GM13977 (cell line): ENCODE results near the gene PALM2AKAP2.

Source experiments
- DNase-seq: peaks from one replicate; pipeline ENCODE4 v3.0.0; 2012; ENCODE audit warnings: low spot score
- in situ Hi-C: fragments of 300-500 bp; cut with MboI; formaldehyde crosslinking; loops from one replicate; pipeline ENCODE4 v1.12.0; 2022; ENCODE audit warnings: low sequenced_read_pairs, low pct_unique_long_range_greater_than_20kb, mixed read lengths, inconsistent platforms; ENCODE audit not compliant: unreplicated experiment
- TF ChIP-seq, protein P1 (sequence below): IDR thresholded peaks from 2 replicates; pipeline ENCODE4 v1.5.1; 2012; ENCODE audit warnings: mild to moderate bottlenecking, control low read depth; ENCODE audit not compliant: insufficient read depth; ENCODE audit errors: extremely low read depth, missing control alignments

PALM2AKAP2 gene

DNA sequence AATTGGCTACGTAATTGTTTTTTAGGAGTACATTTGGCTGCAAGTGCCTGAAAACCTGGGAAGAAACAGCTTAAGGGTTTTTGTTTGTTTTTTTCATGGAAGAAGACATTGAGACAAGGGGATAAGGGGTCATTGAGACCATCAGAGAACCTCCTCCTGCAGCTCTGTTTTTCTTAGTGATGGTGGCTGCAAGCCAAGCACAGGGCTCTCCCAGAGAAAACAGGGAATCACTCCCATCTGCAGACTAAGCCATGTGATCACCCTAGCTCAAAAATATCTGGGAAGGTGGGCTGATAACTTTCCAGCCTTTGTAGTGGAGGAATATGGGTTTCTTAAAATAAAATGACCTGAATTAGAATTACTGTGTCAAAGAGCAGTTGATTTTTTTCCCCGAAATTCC, 25.1 kb downstream of the PALM2AKAP2 start:
- TF ChIP-seq, protein P1, sequence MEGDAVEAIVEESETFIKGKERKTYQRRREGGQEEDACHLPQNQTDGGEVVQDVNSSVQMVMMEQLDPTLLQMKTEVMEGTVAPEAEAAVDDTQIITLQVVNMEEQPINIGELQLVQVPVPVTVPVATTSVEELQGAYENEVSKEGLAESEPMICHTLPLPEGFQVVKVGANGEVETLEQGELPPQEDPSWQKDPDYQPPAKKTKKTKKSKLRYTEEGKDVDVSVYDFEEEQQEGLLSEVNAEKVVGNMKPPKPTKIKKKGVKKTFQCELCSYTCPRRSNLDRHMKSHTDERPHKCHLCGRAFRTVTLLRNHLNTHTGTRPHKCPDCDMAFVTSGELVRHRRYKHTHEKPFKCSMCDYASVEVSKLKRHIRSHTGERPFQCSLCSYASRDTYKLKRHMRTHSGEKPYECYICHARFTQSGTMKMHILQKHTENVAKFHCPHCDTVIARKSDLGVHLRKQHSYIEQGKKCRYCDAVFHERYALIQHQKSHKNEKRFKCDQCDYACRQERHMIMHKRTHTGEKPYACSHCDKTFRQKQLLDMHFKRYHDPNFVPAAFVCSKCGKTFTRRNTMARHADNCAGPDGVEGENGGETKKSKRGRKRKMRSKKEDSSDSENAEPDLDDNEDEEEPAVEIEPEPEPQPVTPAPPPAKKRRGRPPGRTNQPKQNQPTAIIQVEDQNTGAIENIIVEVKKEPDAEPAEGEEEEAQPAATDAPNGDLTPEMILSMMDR = no peak
- in situ Hi-C loops = loop anchor here (25.0 kb wide), 1 partner anchor 218 kb away; no protein-coding TSS in a partner anchor

DNA sequence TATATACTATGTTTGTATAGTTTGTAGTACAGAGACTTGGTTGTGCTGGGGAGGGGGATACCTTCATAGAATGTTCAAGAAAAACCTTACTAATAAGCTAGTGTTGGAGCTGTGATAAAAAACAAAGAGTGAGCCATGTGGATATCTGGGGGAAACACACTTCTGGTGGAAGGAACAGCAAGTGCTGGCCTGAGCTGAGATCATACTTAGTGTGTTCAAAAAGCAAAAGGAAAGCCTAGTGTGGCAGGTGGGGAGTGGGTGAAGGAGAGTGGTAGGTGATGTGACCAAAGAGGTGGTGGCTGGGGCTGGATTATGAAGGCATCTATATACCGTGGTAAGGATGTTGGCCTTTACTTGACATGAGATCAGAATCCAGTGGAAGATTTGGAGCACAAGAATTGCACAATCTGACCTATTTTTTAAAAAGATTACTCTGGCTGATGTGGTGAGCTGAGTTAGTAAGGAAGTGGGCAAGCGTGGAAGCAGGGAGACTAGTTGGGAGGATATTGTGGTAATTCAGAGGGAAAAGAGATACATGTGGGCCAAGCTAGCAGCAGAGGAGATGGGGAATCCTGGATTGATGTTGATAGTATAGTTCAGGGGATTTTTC, 26.6 kb downstream of the PALM2AKAP2 start:
- in situ Hi-C loops = loop anchor here (25.0 kb wide), 1 partner anchor 219 kb away; no protein-coding TSS in a partner anchor
- TF ChIP-seq, protein P1 = no peak
- DNase-seq = no peak

More for the DNA sequence above, 25.1 kb downstream of the PALM2AKAP2 start:
- DNase-seq = no peak

DNA sequence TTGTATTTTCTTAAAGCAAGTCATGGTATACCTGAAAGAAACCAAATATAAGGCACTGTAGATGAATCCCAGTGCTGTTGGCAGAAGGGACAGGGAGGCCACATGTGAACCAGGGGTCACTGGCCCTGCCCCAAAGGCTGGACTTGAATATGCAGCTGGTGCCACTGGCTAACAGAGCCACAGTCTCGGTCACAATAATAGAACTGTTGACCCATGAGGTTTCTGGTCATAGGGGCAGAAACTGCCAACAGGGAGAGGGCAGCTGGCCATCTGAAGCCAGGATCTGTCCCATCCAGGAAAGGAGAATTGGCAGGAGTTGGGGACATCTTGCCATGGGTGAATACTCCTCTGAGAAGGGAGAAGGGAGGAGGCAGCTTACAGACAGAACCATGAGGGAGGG, 31.9 kb downstream of the PALM2AKAP2 start:
- DNase-seq = no peak
- in situ Hi-C loops = loop anchor here (25.0 kb wide), 1 partner anchor 225 kb away; no protein-coding TSS in a partner anchor
- TF ChIP-seq, protein P1 = no peak

DNA sequence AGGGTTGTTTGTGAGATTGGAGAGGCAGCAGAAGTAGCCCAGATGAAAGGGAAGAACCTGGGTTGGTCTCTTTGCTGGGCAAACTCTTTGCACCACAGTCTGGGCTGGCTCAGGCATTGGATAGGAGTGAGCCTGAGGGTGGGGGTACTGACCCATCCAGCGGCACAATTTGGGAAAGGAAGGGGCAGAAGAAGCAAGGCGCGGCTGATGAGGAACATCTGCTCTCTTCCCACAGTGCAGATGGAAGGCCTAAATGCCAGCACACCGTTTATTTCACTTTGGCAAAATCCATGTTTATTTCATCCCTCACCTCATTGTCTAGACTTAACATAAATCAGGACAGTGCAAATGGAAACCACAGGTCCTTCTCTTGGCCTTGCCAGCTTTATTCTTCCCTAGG, 32.3 kb downstream of the PALM2AKAP2 start:
- no peak for DNase-seq
- in situ Hi-C loops = loop anchor here (25.0 kb wide), 1 partner anchor 225 kb away; no protein-coding TSS in a partner anchor
- TF ChIP-seq, protein P1 = no peak

DNA sequence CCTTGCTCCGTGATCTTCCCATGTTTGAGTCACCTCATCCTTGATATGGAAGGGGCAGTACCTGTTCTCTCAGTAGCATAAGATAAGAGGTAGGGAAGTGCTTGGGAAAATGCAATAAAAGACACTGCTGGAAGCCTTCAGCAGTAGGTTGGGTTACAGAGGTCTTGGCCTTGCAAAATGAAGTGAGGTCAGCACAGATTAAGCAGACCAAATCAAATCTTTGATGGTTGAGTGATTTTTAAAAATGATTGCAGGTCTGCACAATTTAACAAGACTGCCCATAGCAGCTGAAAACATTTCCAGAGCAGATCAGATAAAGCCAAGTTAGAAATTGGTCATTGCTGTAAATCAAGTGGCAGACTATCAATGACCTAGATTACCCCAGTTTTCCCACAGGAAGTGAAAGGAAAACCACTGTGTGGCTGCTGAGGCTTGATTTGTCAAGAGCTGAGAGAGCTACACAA, 32.9 kb downstream of the PALM2AKAP2 start:
- in situ Hi-C loops = loop anchor here (25.0 kb wide), 1 partner anchor 226 kb away; no protein-coding TSS in a partner anchor
- no peak for DNase-seq
- TF ChIP-seq, protein P1 = no peak

DNA sequence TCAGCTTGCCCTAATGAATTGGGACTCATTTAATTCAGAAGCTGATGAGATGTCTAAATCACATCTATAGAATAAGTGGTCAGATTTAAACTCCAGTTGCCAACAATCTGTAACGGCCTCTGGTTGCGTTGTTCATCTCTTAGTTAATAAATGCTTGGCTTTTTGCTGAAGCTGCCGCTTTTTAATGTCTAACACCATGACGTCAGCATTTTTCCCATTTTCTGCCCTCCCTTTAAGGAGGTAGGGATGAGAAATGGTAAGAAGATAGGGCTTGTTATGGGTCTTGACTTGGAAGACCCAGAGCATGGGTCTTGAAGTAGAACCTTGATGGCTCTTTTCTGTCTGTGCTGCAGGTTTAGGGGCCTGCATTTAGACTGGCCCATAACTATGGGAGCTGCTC, 33.3 kb downstream of the PALM2AKAP2 start:
- TF ChIP-seq, protein P1 = no peak
- in situ Hi-C loops = loop anchor here (25.0 kb wide), 1 partner anchor 226 kb away; no protein-coding TSS in a partner anchor
- DNase-seq = no peak
